ENCODE data around the gene SNX33. TPM values are rescaled to one million over a fixed set of nuclear protein-coding genes. Genes with fewer than 3 reads are reported as not detected.

SNX33 gene
- total RNA-seq, result 12.7 TPM

GRCh38 chr15:75647370-75648155 is at the start of gene SNX33:
Gene SNX33 (plus strand): TSS chr15:75647912. CDS start chr15:75649103, 1,191 bp downstream.

DNA sequence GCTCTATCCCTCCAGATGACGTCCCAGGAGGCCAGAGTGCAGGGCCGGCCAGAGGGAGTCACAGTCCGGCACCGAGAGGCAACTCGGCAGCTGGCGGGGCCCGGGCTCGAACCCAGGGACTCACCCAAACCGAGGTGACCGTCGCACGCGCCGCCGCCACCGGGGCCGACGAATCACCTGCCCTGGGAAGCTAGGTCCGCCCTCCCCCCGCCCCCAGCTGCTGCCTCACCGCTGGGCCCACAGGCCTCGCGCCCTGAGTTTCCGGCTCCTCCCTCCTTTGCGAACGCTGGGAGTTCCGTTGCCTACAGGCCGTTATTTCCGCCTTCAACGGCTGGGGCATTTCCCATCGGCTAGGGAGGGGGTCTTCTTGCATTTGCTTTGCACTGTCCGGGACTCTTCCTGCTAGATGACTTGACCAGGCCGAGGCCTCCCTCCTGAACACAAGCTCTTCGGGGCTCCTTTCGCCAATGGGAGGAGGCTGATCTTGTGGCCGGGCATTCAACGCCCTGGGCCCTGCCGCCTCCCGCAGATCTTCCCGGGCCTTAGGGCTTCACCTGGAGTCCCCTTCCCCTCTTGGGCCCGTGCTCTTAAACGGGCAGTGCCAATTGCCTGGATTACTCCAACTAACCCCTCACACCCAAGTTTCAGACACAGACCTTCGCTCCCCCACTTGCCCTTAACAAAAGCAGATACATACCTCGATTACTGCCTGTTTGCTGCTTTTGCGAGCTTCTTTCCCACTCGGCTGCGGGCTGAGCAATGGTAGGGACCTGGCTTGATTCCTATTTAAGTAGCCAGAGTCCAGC is 22.0 kb upstream of the SNX33 start, which contains the start of gene SNUPN:
Gene SNUPN, minus strand, starts transcription at position 184 of the 806 bp plus-strand sequence. CDS start 4,674 bp downstream, outside the sequence.

GRCh38 chr15:75639709-75640482 is 7.8 kb upstream of the SNX33 start, which contains the start of gene IMP3:
Gene IMP3 (minus strand): TSS chr15:75640224. CDS start chr15:75640168, 56 bp downstream.

Other genes starting within 250 kb of the SNX33 start
- gene SIN3A, start 196.2 kb upstream of the SNX33 start, total RNA-seq, result 98.5 TPM
- gene PTPN9, start 68.6 kb upstream of the SNX33 start, total RNA-seq, result 29.2 TPM
- 26.4 TPM for gene SNUPN, start 22.2 kb upstream of the SNX33 start, total RNA-seq
- 76.1 TPM for gene IMP3, start 7.7 kb upstream of the SNX33 start, total RNA-seq
- 25.8 TPM for gene CSPG4, start 64.9 kb downstream of the SNX33 start, total RNA-seq
- 53.4 TPM for gene UBE2Q2, start 195.5 kb downstream of the SNX33 start, total RNA-seq